A172 (cell line): ENCODE measurements around the gene PNRC1. TPM values are rescaled to one million over a fixed set of nuclear protein-coding genes. Genes with fewer than 3 reads are reported as not detected.
"Not testable (repeated sequence)": the region's sequence is repeated elsewhere in the genome, so short reads cannot be mapped to it uniquely, and the experiment has no call there.

ENCODE experiments used
- DNase-seq: peaks from one replicate; pipeline ENCODE4 v3.0.0-alpha.2; 2015; ENCODE audit warnings: low spot score
- total RNA-seq: library from RNA; depleted of rRNA; stranded (reverse); fragments of >200 nt; shearing (Covaris generic); gene quantifications from 2 replicates; pipeline ENCODE4 v1.2.3, GENCODE V29; 2014

Gene PNRC1
- total RNA-seq, 1 experiment from 2014 or later: 15.3 TPM

- no peak for DNase-seq
These were observed 21.9 kb upstream of the PNRC1 start for GRCh38 chr6:89058627-89059026.

GRCh38 chr6:89059227-89059626, 21.3 kb upstream of the PNRC1 start:
- DNase-seq: no peak

- no peak for DNase-seq
These were observed 16.7 kb upstream of the PNRC1 start for GRCh38 chr6:89063881-89064280.

GRCh38 chr6:89064931-89065330, 15.6 kb upstream of the PNRC1 start:
- not testable (repeated sequence) for DNase-seq

GRCh38 chr6:89066121-89066520, 14.4 kb upstream of the PNRC1 start:
- not testable (repeated sequence) for DNase-seq

- no peak for DNase-seq
These were observed 13.5 kb upstream of the PNRC1 start for GRCh38 chr6:89066940-89067646.

GRCh38 chr6:89067796-89068195, 12.8 kb upstream of the PNRC1 start:
- no peak for DNase-seq

- no peak for DNase-seq
These were observed 11.9 kb upstream of the PNRC1 start for GRCh38 chr6:89068695-89069094.

- DNase-seq: no peak
These were observed 10.9 kb upstream of the PNRC1 start for GRCh38 chr6:89069536-89070163.

GRCh38 chr6:89071036-89071435, 9.5 kb upstream of the PNRC1 start:
- DNase-seq: no peak

- DNase-seq: no peak
These were observed 7.4 kb upstream of the PNRC1 start for GRCh38 chr6:89073014-89073620.

- no peak for DNase-seq
These were observed 6.7 kb upstream of the PNRC1 start for GRCh38 chr6:89073840-89074239.

- DNase-seq: peak; percentile 45
These were observed 878 bp upstream of the PNRC1 start for GRCh38 chr6:89079511-89080234.

GRCh38 chr6:89081129-89081422, 525 bp downstream of the PNRC1 start:
- DNase-seq: no peak

- peak; percentile 86 for DNase-seq
These were observed 1.1 kb downstream of the PNRC1 start for GRCh38 chr6:89081423-89082322.

GRCh38 chr6:89082486-89082891, 1.9 kb downstream of the PNRC1 start:
- peak; percentile 9 for DNase-seq

- no peak for DNase-seq
These were observed 4.0 kb downstream of the PNRC1 start for GRCh38 chr6:89084542-89084941.

- no peak for DNase-seq
These were observed 4.4 kb downstream of the PNRC1 start for GRCh38 chr6:89084954-89085353.

GRCh38 chr6:89085409-89086205, 5.1 kb downstream of the PNRC1 start:
- no peak for DNase-seq

- no peak for DNase-seq
These were observed 7.3 kb downstream of the PNRC1 start for GRCh38 chr6:89087881-89088280.

GRCh38 chr6:89098461-89098860, 17.9 kb downstream of the PNRC1 start:
- no peak for DNase-seq
